GM12878 (cell line): ENCODE data around the gene DDX4. TPM values are rescaled to one million over a fixed set of nuclear protein-coding genes. Genes with fewer than 3 reads are reported as not detected.

ENCODE experiments used
- ATAC-seq: fragments of 200-7000 bp; cut with Tn5 transposase; 3 replicates; pipeline ENCODE4 v1.9.1; 2020; ENCODE audit warnings: mild to moderate bottlenecking, moderate library complexity
- BruUV-seq: library from RNA; stranded (reverse); fragments of 400-500 nt; replicated peaks from 2 replicates; lab custom pipeline; 2021; lab: Mats Ljungman, UMichigan
- CTCF ChIA-PET: fragments of 300-600 bp; sonication (Branson Sonifier 250); formaldehyde crosslinking; extraction: SDS; loops from one replicate; lab custom pipeline; 2021; ENCODE audit warnings: inconsistent platforms; lab: Yijun Ruan, JAX
- POLR2A ChIA-PET: fragments of 350-600 bp; formaldehyde crosslinking; extraction: SDS; loops from one replicate; lab custom pipeline; 2021; ENCODE audit warnings: inconsistent platforms; lab: Charles Lee
- RAD21 ChIA-PET: fragments of 300-600 bp; sonication (Branson Sonifier 250); formaldehyde crosslinking; loops from one replicate; lab custom pipeline; 2023; ENCODE audit warnings: antibody characterized with exemption; ENCODE audit not compliant: unreplicated experiment; lab: Charles Lee
- SMC1A ChIA-PET: fragments of 300-600 bp; sonication (Branson Sonifier 250); formaldehyde crosslinking; loops from one replicate; lab custom pipeline; 2023; ENCODE audit not compliant: unreplicated experiment, uncharacterized antibody; lab: Charles Lee
- DNase-seq: peaks from one replicate; pipeline ENCODE4 v3.0.0-alpha.2; 2011; ENCODE audit warnings: low read depth, low spot score
- FAIRE-seq: peaks from 3 replicates; lab custom pipeline; 2011; peaks lifted over from hg19 to GRCh38; lab: Jason Lieb, UNC
- H2AFZ ChIP-seq: 2 replicates; pipeline ENCODE4 v1.6.0; 2011; ENCODE audit warnings: low read depth, low read length, control low read depth; ENCODE audit not compliant: control insufficient read depth
- H3K27ac ChIP-seq: 2 replicates; pipeline ENCODE4 v1.5.1; 2011; ENCODE audit warnings: control low read depth; ENCODE audit not compliant: control insufficient read depth, insufficient read depth
- H3K27me3 ChIP-seq, 2 experiments: replicated peaks in 1 of 2; 2 replicates each; pipeline versions ENCODE4 v1.6.0 to v1.6.1; 2011; ENCODE audit warnings: low read length in 1 of 2; ENCODE audit not compliant: control insufficient read depth in 2 of 2, insufficient read depth in 2 of 2
- H3K36me3 ChIP-seq, 2 experiments: 2 replicates each; pipeline ENCODE4 v1.5.1; 2011; ENCODE audit warnings: low read length in 1 of 2; ENCODE audit not compliant: control insufficient read depth in 2 of 2, insufficient read depth in 2 of 2
- H3K4me1 ChIP-seq: 2 replicates; pipeline ENCODE4 v1.6.1; 2011; ENCODE audit warnings: mild to moderate bottlenecking, low read length, moderate library complexity, mixed read lengths; ENCODE audit not compliant: control insufficient read depth, insufficient read depth
- H3K4me2 ChIP-seq: 2 replicates; pipeline ENCODE4 v1.6.0; 2011; ENCODE audit warnings: control low read depth; ENCODE audit not compliant: control insufficient read depth, insufficient read depth
- H3K4me3 ChIP-seq: fragments of 200-600 bp; sonication (generic); 2 replicates; pipeline ENCODE4 v1.5.1; 2016
- H3K79me2 ChIP-seq: 2 replicates; pipeline ENCODE4 v1.6.0; 2011; ENCODE audit warnings: low read length; ENCODE audit not compliant: control insufficient read depth, insufficient read depth
- H3K9ac ChIP-seq: 2 replicates; pipeline ENCODE4 v1.8.0; 2011; ENCODE audit warnings: low read length, control low read depth, mixed read lengths; ENCODE audit not compliant: control insufficient read depth, insufficient read depth
- H3K9me3 ChIP-seq: replicated peaks from 3 replicates; pipeline ENCODE4 v1.5.1; 2011; ENCODE audit warnings: mild to moderate bottlenecking, low read length; ENCODE audit not compliant: control insufficient read depth, insufficient read depth
- H4K20me1 ChIP-seq: 2 replicates; pipeline ENCODE4 v1.6.0; 2011; ENCODE audit not compliant: control insufficient read depth, insufficient read depth
- EED ChIP-seq: sonication (generic); IDR thresholded peaks from 2 replicates; pipeline ENCODE4 v1.6.1; 2016; ENCODE audit warnings: antibody characterized with exemption, low read depth
- EP300 ChIP-seq, 2 experiments: fragments of 150-350 bp in 1 of 2; IDR thresholded peaks; 2 replicates each; pipeline ENCODE4 v1.6.1; 2011 to 2012; ENCODE audit warnings: low read depth in 2 of 2, low read length in 2 of 2, borderline replicate concordance in 1 of 2, improper control_type of control experiment in 1 of 2, inconsistent platforms in 1 of 2; ENCODE audit not compliant: control insufficient read depth in 1 of 2
- MTA2 ChIP-seq: fragments of 450-650 bp; IDR thresholded peaks from 2 replicates; pipeline ENCODE4 v1.6.1; 2016; ENCODE audit warnings: low read depth, mild to moderate bottlenecking, moderate library complexity
- POU2F2 ChIP-seq: IDR thresholded peaks from 3 replicates; pipeline ENCODE4 v1.6.1; 2011; ENCODE audit warnings: low read depth, mild to moderate bottlenecking, low read length, borderline replicate concordance
- RB1 ChIP-seq: fragments of 450-650 bp; formaldehyde crosslinking; IDR thresholded peaks from 2 replicates; pipeline ENCODE4 v1.6.1; 2017; ENCODE audit warnings: mild to moderate bottlenecking, borderline replicate concordance
- SIN3A ChIP-seq: IDR thresholded peaks from 2 replicates; pipeline ENCODE4 v1.6.1; 2012; ENCODE audit warnings: low read depth, low read length, improper control_type of control experiment
- STAT1 ChIP-seq: fragments of 450-650 bp; conservative IDR thresholded peaks from 2 replicates; pipeline ENCODE4 v1.6.1; 2014; ENCODE audit warnings: antibody characterized with exemption, mild to moderate bottlenecking
- TAF1 ChIP-seq: IDR thresholded peaks from 2 replicates; pipeline ENCODE4 v1.6.1; 2011; ENCODE audit warnings: mild to moderate bottlenecking, low read depth, low read length, borderline replicate concordance
- WRNIP1 ChIP-seq: IDR thresholded peaks from 2 replicates; pipeline ENCODE4 v1.6.1; 2011; ENCODE audit warnings: low read depth, low read length, improper control_type of control experiment, borderline replicate concordance
- YBX1 ChIP-seq: fragments of 450-650 bp; IDR thresholded peaks from 2 replicates; pipeline ENCODE4 v1.6.1; 2016; ENCODE audit warnings: antibody characterized with exemption
- ZBED1 ChIP-seq: IDR thresholded peaks from 2 replicates; pipeline ENCODE4 v1.6.1; 2016; ENCODE audit warnings: borderline replicate concordance
- WGBS: methylation state at CpG from one replicate; pipeline ENCODE4 v1.1.6; 2016; ENCODE audit warnings: low lambda C conversion rate; ENCODE audit not compliant: insufficient replicate concordance, insufficient coverage; ENCODE audit errors: missing lambda C conversion rate; 5-methylcytosine and 5-hydroxymethylcytosine counted together
- in situ Hi-C: fragments of 300-500 bp; cut with MboI; formaldehyde crosslinking; loops from 9 replicates; pipeline ENCODE4 v1.14.3; 2018; ENCODE audit warnings: mixed read lengths
- intact Hi-C: fragments of 100-400 bp; cut with micrococcal nuclease; formaldehyde crosslinking; loops from one replicate; pipeline ENCODE4 v1.14.2; 2022; ENCODE audit not compliant: unreplicated experiment
- polyA plus RNA-seq, 11 experiments: library from polyadenylated mRNA; depleted of rRNA in 4 of 11; unstranded in 6 of 11; stranded (reverse) in 5 of 11; fragments of >200 nt; fragmentation: Nextera tagmentation in 4 of 11; fragmentation: Illumina TruSeq in 1 of 11; extraction: Ambion mirVana in 4 of 11; extraction: Trizol in 1 of 11; gene quantifications; 1 replicate in 1 of 11; 2 replicates in 10 of 11; pipeline versions ENCODE4 v1.2.1 to v1.2.3, GENCODE V29; 2011 to 2016; ENCODE audit warnings: inconsistent platforms in 2 of 11, missing spikeins in 2 of 11, low read depth in 1 of 11
- total RNA-seq, 4 experiments: library from RNA; depleted of rRNA in 3 of 4; stranded (reverse); fragments of >200 nt in 3 of 4; fragmentation: Illumina TruSeq in 1 of 4; extraction: Trizol in 1 of 4; gene quantifications; 2 replicates each; pipeline versions ENCODE4 v1.2.1 to v1.2.3, GENCODE V29; 2013 to 2021
- TF ChIP-seq, protein P1 (sequence below): fragments of 450-650 bp; IDR thresholded peaks from 2 replicates; pipeline ENCODE4 v1.6.1; 2017; ENCODE audit warnings: mild to moderate bottlenecking

Gene DDX4
- total and polyA plus RNA-seq, 10 of the 15 experiments (the other 5 are each of a cell fraction or from before 2014, with no cell fraction given): 0.05 to 0.36 (median 0.09) TPM; not detected in 4

DNA sequence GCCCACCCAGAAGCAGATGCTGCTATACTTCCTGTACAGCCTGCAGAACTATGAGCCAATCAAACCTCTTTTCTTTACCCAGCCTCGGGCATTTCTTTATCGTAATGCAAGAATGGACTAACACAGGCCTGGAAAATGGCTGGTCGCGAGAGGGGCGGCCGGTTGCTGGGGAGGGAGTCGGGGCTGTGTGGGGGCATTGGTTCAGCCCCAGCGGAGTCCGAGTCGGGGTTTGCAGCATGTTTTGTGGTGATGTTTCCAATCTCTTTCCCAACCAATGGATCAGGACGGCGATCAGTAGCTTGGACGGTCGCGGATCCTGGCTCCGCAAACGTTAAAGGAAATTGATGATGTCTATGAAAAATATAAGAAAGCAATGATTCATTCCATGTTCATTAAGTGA is 94.6 kb downstream of the DDX4 start:
- intact Hi-C loops (no loop called here), in situ Hi-C loops (no loop called here)
- no peak for FAIRE-seq
- Histone ChIP-seq H2AFZ (no peak overlapping the region), H3K4me1 (no peaks in the 10 kb centered on the region), H3K9me3 (no peaks in the 10 kb centered on the region; the same call in 2 of the 3 replicates), H3K27ac (no peak overlapping the region), H3K4me3 (no peak overlapping the region), H3K36me3 (no peaks in the 10 kb centered on the region), H3K79me2 (no peaks in the 10 kb centered on the region), H3K9ac (no peak overlapping the region), H4K20me1 (no peaks in the 10 kb centered on the region), H3K4me2 (no peak overlapping the region), H3K27me3 (no peaks in the 10 kb centered on the region)
- ChIA-PET CTCF (no interaction called here), RAD21 (no interaction called here), SMC1A (no interaction called here), POLR2A (no interaction called here)
- 89% methylated on average over 17 of the region's 17 CpGs for WGBS
- no peak for DNase-seq
- TF ChIP-seq, protein P1, sequence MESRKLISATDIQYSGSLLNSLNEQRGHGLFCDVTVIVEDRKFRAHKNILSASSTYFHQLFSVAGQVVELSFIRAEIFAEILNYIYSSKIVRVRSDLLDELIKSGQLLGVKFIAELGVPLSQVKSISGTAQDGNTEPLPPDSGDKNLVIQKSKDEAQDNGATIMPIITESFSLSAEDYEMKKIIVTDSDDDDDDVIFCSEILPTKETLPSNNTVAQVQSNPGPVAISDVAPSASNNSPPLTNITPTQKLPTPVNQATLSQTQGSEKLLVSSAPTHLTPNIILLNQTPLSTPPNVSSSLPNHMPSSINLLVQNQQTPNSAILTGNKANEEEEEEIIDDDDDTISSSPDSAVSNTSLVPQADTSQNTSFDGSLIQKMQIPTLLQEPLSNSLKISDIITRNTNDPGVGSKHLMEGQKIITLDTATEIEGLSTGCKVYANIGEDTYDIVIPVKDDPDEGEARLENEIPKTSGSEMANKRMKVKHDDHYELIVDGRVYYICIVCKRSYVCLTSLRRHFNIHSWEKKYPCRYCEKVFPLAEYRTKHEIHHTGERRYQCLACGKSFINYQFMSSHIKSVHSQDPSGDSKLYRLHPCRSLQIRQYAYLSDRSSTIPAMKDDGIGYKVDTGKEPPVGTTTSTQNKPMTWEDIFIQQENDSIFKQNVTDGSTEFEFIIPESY: no peak
- no peak for TF ChIP-seq RB1
- no peak for TF ChIP-seq WRNIP1
- no peak for TF ChIP-seq ZBED1
- TF ChIP-seq YBX1: no peak
- TF ChIP-seq STAT1: no peak
- no peak for TF ChIP-seq SIN3A
- TF ChIP-seq TAF1: no peak
- no peak for TF ChIP-seq MTA2
- no peak for TF ChIP-seq POU2F2
- no peak for TF ChIP-seq EED
- TF ChIP-seq EP300 (IDR thresholded peaks at IDR 0.05; ENCODE audit: borderline replicate concordance in 1 of 2, control insufficient read depth in 1 of 2, low read depth in 2 of 2, low read length in 2 of 2): no peak
- no TSS peak for BruUV-seq
- ATAC-seq: no peak
